Stomach (tissue), 9 donors: ENCODE data around the gene FAAP100. TPM values are rescaled to one million over a fixed set of nuclear protein-coding genes. Genes with fewer than 3 reads are reported as not detected.
A peak's percentile ranks its signal among the peaks of the same experiment; 100 is the strongest.

Experiments used
- DNase-seq, 2 donors: peaks; one replicate each; pipeline versions ENCODE4 v3.0.0 to v3.0.0-alpha.2; 2013 to 2019
- H3K27ac ChIP-seq, 5 donors: fragments of 200-600 bp in 4 of 5; sonication (generic) in 4 of 5; one replicate each; pipeline ENCODE4 v1.5.1; 2013 to 2019; ENCODE audit warnings: mild to moderate bottlenecking in 1 of 5, moderate library complexity in 1 of 5
- H3K27me3 ChIP-seq, 3 donors: fragments of 200-600 bp; sonication (generic); one replicate each; pipeline ENCODE4 v1.5.1; 2017 to 2019; ENCODE audit warnings: mixed run types in 1 of 3
- H3K36me3 ChIP-seq, 4 donors: fragments of 200-600 bp; sonication (generic); 1 replicate in 3 of 4; 2 replicates in 1 of 4; pipeline ENCODE4 v1.5.1; 2016 to 2019
- H3K4me1 ChIP-seq, 4 donors: fragments of 200-600 bp; sonication (generic); one replicate each; pipeline ENCODE4 v1.5.1; 2016 to 2019
- H3K4me3 ChIP-seq, 4 donors: fragments of 200-600 bp; sonication (generic) in 3 of 4; one replicate each; pipeline ENCODE4 v1.5.1; 2016 to 2019; ENCODE audit warnings: mild to moderate bottlenecking in 1 of 4
- H3K9me3 ChIP-seq, 4 donors: fragments of 200-600 bp; sonication (generic); one replicate each; pipeline ENCODE4 v1.5.1; 2016 to 2019
- EP300 ChIP-seq: sonication (generic); formaldehyde crosslinking; IDR thresholded peaks from one replicate; pipeline ENCODE4 v1.6.1; 2017; ENCODE audit warnings: antibody characterized with exemption
- POLR2A ChIP-seq, 4 donors: fragments of 450-650 bp; IDR thresholded peaks; one replicate each; pipeline ENCODE4 v1.6.1; 2016; ENCODE audit warnings: antibody characterized with exemption in 4 of 4, control low read depth in 2 of 4, mild to moderate bottlenecking in 1 of 4, moderate library complexity in 1 of 4
- POLR2AphosphoS5 ChIP-seq, 3 donors: sonication (generic); formaldehyde crosslinking; IDR thresholded peaks; one replicate each; pipeline ENCODE4 v1.6.1; 2016; ENCODE audit warnings: antibody characterized with exemption in 3 of 3
- WGBS, 5 donors: extraction: QIAGEN DNeasy Blood & Tissue Kit in 3 of 5; methylation state at CpG; one replicate each; pipeline versions ENCODE4 v1.1.5 to v1.1.7; 2013 to 2018; 5-methylcytosine and 5-hydroxymethylcytosine counted together
- intact Hi-C: fragments of 100-400 bp; cut with DNase I; formaldehyde crosslinking; loops from one replicate; pipeline ENCODE4 v1.15.1; 2023; ENCODE audit warnings: low total_unique reads
- polyA plus RNA-seq, 3 donors: library from polyadenylated mRNA; stranded (reverse); fragments of 200-250 nt; gene quantifications; one replicate each; pipeline ENCODE4 v1.2.3, GENCODE V29; 2013
- total RNA-seq, 5 donors: library from RNA; depleted of rRNA; stranded (reverse); fragments of >200 nt; gene quantifications; one replicate each; pipeline versions ENCODE4 v1.1.0 to v1.2.3, GENCODE V29; 2014 to 2016
- TF ChIP-seq, protein P1 (sequence below), 7 experiments: fragments of 450-650 bp in 4 of 7; fragments of 200-600 bp in 3 of 7; sonication (generic) in 3 of 7; IDR thresholded peaks; one replicate each; pipeline ENCODE4 v1.5.1; 2016 to 2019; ENCODE audit warnings: antibody characterized with exemption in 7 of 7, control low read depth in 2 of 7, mild to moderate bottlenecking in 1 of 7
- donor health status: healthy with polysubstance abuse.
- donor health status: Bipolar disorder and iron deficiency.
- donor health status: healthy.

The FAAP100 gene
- total and polyA plus RNA-seq, 8 donors, result 11.9 to 130 (median 24.3) TPM

DNA sequence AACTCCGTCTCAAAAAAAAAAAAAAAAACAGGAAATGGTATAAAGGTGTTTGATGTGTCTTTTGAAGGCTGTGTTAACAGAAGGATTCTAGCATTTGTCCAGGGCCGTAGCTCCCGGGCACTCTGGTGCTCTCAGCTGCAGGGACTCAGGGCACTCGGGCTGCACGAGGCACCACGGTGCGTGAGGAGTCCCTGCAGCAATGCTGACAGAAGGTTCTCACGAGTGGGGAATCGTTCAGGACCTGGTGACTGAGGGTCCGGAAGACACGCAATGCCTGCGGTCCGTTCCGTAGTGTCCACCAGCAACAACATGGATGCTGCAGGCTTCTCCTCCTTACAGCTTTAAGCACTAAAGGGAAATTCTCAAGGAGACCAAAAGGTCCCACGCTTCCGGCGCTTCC lies 12.6 kb upstream of the FAAP100 start:
- Histone ChIP-seq H3K27me3 (no peaks in the 10 kb centered on the region), H3K27ac (peak overlapping the region in 1 of 5 donors; percentile 47), H3K36me3 (peaks cover 61 to 99% (median 93%) of the 10 kb centered on the region in 4 donors), H3K4me3 (no peak overlapping the region), H3K4me1 (peaks cover 30 to 55% (median 36%) of the 10 kb centered on the region in 4 donors), H3K9me3 (no peaks in the 10 kb centered on the region)
- 91 to 96% (median 94%) methylated on average over 17 of the region's 17 CpGs for WGBS, 5 donors
- no peak for DNase-seq
- intact Hi-C loops, result no loop called here
- no peak for TF ChIP-seq POLR2AphosphoS5 (IDR thresholded peaks at IDR 0.05)
- TF ChIP-seq, protein P1, sequence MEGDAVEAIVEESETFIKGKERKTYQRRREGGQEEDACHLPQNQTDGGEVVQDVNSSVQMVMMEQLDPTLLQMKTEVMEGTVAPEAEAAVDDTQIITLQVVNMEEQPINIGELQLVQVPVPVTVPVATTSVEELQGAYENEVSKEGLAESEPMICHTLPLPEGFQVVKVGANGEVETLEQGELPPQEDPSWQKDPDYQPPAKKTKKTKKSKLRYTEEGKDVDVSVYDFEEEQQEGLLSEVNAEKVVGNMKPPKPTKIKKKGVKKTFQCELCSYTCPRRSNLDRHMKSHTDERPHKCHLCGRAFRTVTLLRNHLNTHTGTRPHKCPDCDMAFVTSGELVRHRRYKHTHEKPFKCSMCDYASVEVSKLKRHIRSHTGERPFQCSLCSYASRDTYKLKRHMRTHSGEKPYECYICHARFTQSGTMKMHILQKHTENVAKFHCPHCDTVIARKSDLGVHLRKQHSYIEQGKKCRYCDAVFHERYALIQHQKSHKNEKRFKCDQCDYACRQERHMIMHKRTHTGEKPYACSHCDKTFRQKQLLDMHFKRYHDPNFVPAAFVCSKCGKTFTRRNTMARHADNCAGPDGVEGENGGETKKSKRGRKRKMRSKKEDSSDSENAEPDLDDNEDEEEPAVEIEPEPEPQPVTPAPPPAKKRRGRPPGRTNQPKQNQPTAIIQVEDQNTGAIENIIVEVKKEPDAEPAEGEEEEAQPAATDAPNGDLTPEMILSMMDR (IDR thresholded peaks at IDR 0.05), result no peak
- TF ChIP-seq EP300, result no peak
- TF ChIP-seq POLR2A (IDR thresholded peaks at IDR 0.05), result no peak

DNA sequence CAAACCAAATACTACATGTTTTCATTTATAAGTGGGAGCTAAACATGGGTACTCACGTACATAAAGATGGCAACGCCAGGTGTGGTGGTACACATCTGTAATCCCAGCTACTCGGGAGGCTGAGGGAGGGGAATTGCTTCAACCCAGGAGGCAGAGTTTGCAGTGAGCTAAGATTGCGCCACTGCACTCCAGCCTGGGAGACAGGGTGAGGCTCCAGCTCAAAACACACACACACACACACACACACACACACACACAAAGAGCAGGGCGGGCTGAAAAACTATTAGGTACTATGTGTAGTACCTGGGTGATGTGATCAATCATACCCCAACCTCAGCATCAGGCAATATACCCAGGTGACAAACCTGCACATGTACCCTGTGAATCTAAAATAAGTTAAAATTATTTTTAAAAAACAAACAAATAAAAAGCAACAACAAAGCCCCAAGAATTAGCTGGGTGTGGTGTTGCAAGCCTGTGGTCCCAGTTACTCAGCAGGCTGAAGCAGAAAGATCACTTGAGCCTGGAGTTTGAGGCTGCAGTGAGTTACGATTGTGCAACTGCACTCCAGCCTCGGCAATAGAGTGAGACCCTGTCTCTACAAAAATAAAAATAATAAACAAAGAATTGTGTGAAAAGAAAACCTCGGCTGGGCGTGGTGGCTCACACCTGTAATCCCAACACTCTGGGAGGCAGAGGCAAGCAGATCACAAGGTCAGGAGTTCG lies 11.9 kb upstream of the FAAP100 start:
- Histone ChIP-seq H3K27ac (peak overlapping the region in 1 of 5 donors; percentile 47), H3K9me3 (no peaks in the 10 kb centered on the region), H3K4me1 (peaks cover 30 to 53% (median 35%) of the 10 kb centered on the region in 4 donors), H3K27me3 (no peaks in the 10 kb centered on the region), H3K4me3 (no peak overlapping the region), H3K36me3 (peaks cover 64 to 99% (median 93%) of the 10 kb centered on the region in 4 donors)
- TF ChIP-seq POLR2A (IDR thresholded peaks at IDR 0.05), result no peak
- TF ChIP-seq, protein P1 (IDR thresholded peaks at IDR 0.05), result no peak
- no peak for TF ChIP-seq POLR2AphosphoS5 (IDR thresholded peaks at IDR 0.05)
- no peak for TF ChIP-seq EP300
- intact Hi-C loops, result no loop called here
- DNase-seq, result no peak
- 78 to 88% (median 86%) methylated on average over 9 to 10 of the region's 10 CpGs for WGBS, 5 donors

DNA sequence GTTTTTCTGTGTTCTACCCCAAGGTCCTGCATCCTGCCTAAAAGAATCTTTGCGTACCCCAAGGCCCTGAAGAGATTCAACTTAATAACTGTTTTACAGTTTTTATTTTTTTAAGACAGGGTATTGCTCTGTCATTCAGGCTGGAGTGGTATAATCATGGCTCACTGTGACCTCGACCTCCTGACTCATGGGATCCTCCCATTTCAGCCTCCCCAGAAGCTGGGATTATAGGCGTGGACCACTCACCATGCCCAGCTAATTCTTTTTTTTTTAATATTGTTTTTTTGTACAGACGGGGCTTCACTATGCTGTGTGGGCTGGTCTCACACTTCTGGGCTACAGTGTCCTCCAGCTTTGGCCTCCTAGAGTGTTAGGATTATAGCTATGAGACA lies 9.3 kb upstream of the FAAP100 start:
- no peaks in the 10 kb centered on the region for H3K9me3 ChIP-seq
- TF ChIP-seq, protein P1 (IDR thresholded peaks at IDR 0.05), result no peak
- TF ChIP-seq POLR2A (IDR thresholded peaks at IDR 0.05) (no peak), EP300 (no peak), POLR2AphosphoS5 (IDR thresholded peaks at IDR 0.05) (no peak)
- intact Hi-C loops, result no loop called here

DNA sequence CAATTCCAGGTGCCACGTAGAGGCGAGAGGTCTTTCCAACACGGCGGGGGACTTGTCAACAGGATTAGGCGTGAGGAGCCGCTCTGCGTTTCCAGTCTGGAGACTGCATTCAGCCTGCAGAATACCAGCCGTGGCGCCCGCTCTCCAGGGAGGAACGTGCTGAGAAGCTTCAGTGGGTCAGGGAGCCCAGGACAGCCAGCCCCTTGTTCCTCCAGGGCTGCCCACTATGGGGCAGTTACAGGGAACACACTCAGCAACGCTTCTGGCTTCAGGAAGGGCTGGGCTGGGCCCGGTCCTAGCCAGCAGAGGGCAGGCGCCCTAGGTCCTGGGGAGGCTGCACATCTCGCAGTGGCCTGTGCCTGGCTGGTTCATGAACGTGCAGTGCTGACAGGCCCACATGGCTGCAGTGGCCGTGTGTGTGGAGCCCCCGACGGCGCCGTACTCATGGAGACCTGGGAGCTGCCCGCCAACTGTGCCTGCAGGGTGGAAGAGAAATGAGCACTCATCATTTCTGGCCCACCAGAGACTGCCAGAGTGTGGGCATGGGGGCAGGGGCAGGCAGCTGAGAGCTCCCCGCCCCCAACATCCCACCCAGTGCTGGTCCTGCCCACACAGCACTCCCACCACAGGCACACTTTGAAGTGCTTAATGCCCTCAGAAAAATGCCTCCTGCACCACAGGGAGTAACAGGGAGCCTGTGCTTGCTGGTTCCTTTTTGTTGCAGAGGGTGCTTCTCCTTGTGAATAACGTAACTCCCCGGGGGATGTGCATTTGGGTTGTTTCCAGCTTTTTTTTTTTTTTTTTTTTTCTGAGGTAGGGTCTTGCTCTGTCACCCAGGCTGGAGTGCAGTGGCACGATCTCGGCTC lies 7.0 kb upstream of the FAAP100 start:
- H3K4me3 ChIP-seq, result no peak overlapping the region
- peaks cover 68 to 85% (median 83%) of the 10 kb centered on the region in 4 donors for H3K36me3 ChIP-seq
- no peaks in the 10 kb centered on the region for H3K9me3 ChIP-seq
- H3K4me1 ChIP-seq, result peaks cover 1 to 31% (median 4%) of the 10 kb centered on the region in 4 donors
- no peaks in the 10 kb centered on the region for H3K27me3 ChIP-seq
- H3K27ac ChIP-seq, result no peak overlapping the region
- TF ChIP-seq EP300 (no peak), POLR2A (IDR thresholded peaks at IDR 0.05) (no peak), POLR2AphosphoS5 (IDR thresholded peaks at IDR 0.05) (no peak)
- TF ChIP-seq, protein P1 (IDR thresholded peaks at IDR 0.05), result no peak
- DNase-seq, result no peak
- 74 to 83% (median 78%) methylated on average over 11 to 27 of the region's 27 CpGs for WGBS, 5 donors
- intact Hi-C loops, result no loop called here

More for the DNA sequence above, 9.3 kb upstream of the FAAP100 start:
- peaks cover 82 to 100% (median 99%) of the 10 kb centered on the region in 4 donors for H3K36me3 ChIP-seq
- 81 to 91% (median 86%) methylated on average over 4 of the region's 4 CpGs for WGBS, 5 donors
- no peaks in the 10 kb centered on the region for H3K27me3 ChIP-seq
- H3K4me1 ChIP-seq, result peaks cover 9 to 34% (median 13%) of the 10 kb centered on the region in 4 donors
- H3K4me3 ChIP-seq, result no peak overlapping the region
- H3K27ac ChIP-seq, result peak overlapping the region in 1 of 5 donors; percentile 20
- DNase-seq, result no peak
